Esophagus squamous epithelium (tissue), 4 donors: Measurements from ENCODE around the gene MECP2.

ENCODE experiments used
- POLR2A ChIP-seq, 4 donors: fragments of 450-650 bp; IDR thresholded peaks; one replicate each; pipeline ENCODE4 v1.6.1; 2017; ENCODE audit warnings: antibody characterized with exemption in 4 of 4, mild to moderate bottlenecking in 4 of 4, moderate library complexity in 3 of 4
- TF ChIP-seq, protein P1 (sequence below), 6 experiments: fragments of 450-650 bp in 4 of 6; fragments of 200-600 bp in 2 of 6; sonication (generic) in 2 of 6; IDR thresholded peaks; one replicate each; pipeline ENCODE4 v1.5.1; 2016 to 2019; ENCODE audit warnings: antibody characterized with exemption in 6 of 6, mild to moderate bottlenecking in 4 of 6, moderate library complexity in 4 of 6

DNA sequence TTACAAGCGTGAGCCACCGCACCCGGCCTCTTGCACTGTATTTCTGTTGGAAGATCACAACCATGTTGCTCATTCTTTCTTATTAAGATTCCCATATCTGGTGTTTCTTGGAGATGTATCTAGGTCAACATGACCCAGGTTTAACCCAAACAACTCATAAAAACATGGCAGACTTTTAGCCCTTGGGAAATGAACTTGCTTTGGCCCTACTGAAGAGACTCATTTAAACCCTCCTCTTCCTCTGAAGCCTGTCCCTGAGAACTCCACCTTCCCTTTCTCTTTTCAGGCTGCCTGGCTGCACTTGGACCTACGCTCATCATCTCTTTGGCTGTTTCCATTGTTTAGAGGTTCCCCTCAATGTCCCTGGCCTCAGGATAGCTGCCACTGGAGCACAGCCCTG, 23.7 kb upstream of the MECP2 start:
- TF ChIP-seq, protein P1, sequence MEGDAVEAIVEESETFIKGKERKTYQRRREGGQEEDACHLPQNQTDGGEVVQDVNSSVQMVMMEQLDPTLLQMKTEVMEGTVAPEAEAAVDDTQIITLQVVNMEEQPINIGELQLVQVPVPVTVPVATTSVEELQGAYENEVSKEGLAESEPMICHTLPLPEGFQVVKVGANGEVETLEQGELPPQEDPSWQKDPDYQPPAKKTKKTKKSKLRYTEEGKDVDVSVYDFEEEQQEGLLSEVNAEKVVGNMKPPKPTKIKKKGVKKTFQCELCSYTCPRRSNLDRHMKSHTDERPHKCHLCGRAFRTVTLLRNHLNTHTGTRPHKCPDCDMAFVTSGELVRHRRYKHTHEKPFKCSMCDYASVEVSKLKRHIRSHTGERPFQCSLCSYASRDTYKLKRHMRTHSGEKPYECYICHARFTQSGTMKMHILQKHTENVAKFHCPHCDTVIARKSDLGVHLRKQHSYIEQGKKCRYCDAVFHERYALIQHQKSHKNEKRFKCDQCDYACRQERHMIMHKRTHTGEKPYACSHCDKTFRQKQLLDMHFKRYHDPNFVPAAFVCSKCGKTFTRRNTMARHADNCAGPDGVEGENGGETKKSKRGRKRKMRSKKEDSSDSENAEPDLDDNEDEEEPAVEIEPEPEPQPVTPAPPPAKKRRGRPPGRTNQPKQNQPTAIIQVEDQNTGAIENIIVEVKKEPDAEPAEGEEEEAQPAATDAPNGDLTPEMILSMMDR (IDR thresholded peaks at IDR 0.05), result no peak
- TF ChIP-seq POLR2A (IDR thresholded peaks at IDR 0.05), result no peak
